IPS-18c (cell line): ENCODE data around the gene MAZ.
"Not testable (repeated sequence)": the region's sequence is repeated elsewhere in the genome, so short reads cannot be mapped to it uniquely, and the experiment has no call there.

Source experiments
- H3K4me3 ChIP-seq: 2 replicates; pipeline ENCODE4 v1.7.0; 2013; ENCODE audit warnings: low read depth, mild to moderate bottlenecking, low read length, moderate library complexity; ENCODE audit not compliant: insufficient read depth
- H3K9me3 ChIP-seq: one replicate; pipeline ENCODE4 v1.6.1; 2013; ENCODE audit warnings: mild to moderate bottlenecking, low read length, moderate library complexity; ENCODE audit not compliant: control insufficient read depth, insufficient read depth

Gene MAZ

GRCh38 chr16:29814592-29814991 is 8.3 kb downstream of the MAZ start:
- no peaks in the 10 kb centered on the region for H3K9me3 ChIP-seq
- peak overlapping the region; percentile 69 for H3K4me3 ChIP-seq

- Histone ChIP-seq H3K4me3 (peak overlapping the region; percentile 69), H3K9me3 (no peaks in the 10 kb centered on the region)
Observed at GRCh38 chr16:29815032-29815721, 8.8 kb downstream of the MAZ start.

- H3K4me3 ChIP-seq: peak within 1 kb of the TSS; percentile 99
- no peaks in the 10 kb centered on the region for H3K9me3 ChIP-seq
Observed at GRCh38 chr16:29815793-29816693, 9.7 kb downstream of the MAZ start, which contains the start of gene PAGR1. TSS of gene PAGR1 (plus strand) at chr16:29816152. CDS start at chr16:29816526, 374 bp downstream.

- peak overlapping the region; percentile 99 for H3K4me3 ChIP-seq
- no peaks in the 10 kb centered on the region for H3K9me3 ChIP-seq
Observed at GRCh38 chr16:29816694-29817441, 10.5 kb downstream of the MAZ start.

GRCh38 chr16:29818082-29818481 is 11.8 kb downstream of the MAZ start:
- H3K9me3 ChIP-seq: no peaks in the 10 kb centered on the region
- H3K4me3 ChIP-seq: no peak overlapping the region

GRCh38 chr16:29819506-29819905 is 13.2 kb downstream of the MAZ start:
- Histone ChIP-seq H3K4me3 (no peak overlapping the region), H3K9me3 (no peaks in the 10 kb centered on the region)

- Histone ChIP-seq H3K9me3 (no peaks in the 10 kb centered on the region), H3K4me3 (no peak within 1 kb of the TSS)
Observed at GRCh38 chr16:29820271-29820701, 14.0 kb downstream of the MAZ start, which contains the start of gene MVP. TSS of gene MVP (plus strand) at chr16:29820462. CDS start at chr16:29830550, 10,088 bp downstream.

- H3K4me3 ChIP-seq: no peak overlapping the region
- no peaks in the 10 kb centered on the region for H3K9me3 ChIP-seq
Observed at GRCh38 chr16:29820730-29821642, 14.7 kb downstream of the MAZ start.

- H3K9me3 ChIP-seq: no peaks in the 10 kb centered on the region
- H3K4me3 ChIP-seq: no peak overlapping the region
Observed at GRCh38 chr16:29821643-29822115, 15.3 kb downstream of the MAZ start.

GRCh38 chr16:29824589-29825144 is 18.3 kb downstream of the MAZ start:
- H3K4me3 ChIP-seq: no peak overlapping the region

GRCh38 chr16:29825145-29826044 is 19.1 kb downstream of the MAZ start:
- Histone ChIP-seq H3K4me3 (no peak overlapping the region), H3K9me3 (no peaks in the 10 kb centered on the region)

More at GRCh38 chr16:29824589-29825144, 18.3 kb downstream of the MAZ start:
- H3K9me3 ChIP-seq: no peaks in the 10 kb centered on the region

- H3K9me3 ChIP-seq: no peaks in the 10 kb centered on the region
Observed at GRCh38 chr16:29826342-29826695, 20.0 kb downstream of the MAZ start.

GRCh38 chr16:29830774-29831173 is 24.4 kb downstream of the MAZ start:
- H3K4me3 ChIP-seq: no peak overlapping the region
- H3K9me3 ChIP-seq: no peaks in the 10 kb centered on the region

More at GRCh38 chr16:29826342-29826695, 20.0 kb downstream of the MAZ start:
- no peak overlapping the region for H3K4me3 ChIP-seq

GRCh38 chr16:29831490-29831889 is 25.2 kb downstream of the MAZ start:
- H3K4me3 ChIP-seq: no peak overlapping the region

GRCh38 chr16:29833219-29833618 is 26.9 kb downstream of the MAZ start:
- not testable (repeated sequence) for H3K9me3 ChIP-seq, H3K4me3 ChIP-seq

More at GRCh38 chr16:29831490-29831889, 25.2 kb downstream of the MAZ start:
- H3K9me3 ChIP-seq: no peaks in the 10 kb centered on the region
